Sigmoid colon (tissue), 7 donors: ENCODE measurements around the gene FKBP10. TPM values are rescaled to one million over a fixed set of nuclear protein-coding genes. Genes with fewer than 3 reads are reported as not detected.

Experiments used
- DNase-seq: peaks from one replicate; pipeline ENCODE4 v3.0.0-alpha.2; 2019
- H3K27ac ChIP-seq, 4 donors: fragments of 200-600 bp; sonication (generic); one replicate each; pipeline ENCODE4 v1.5.1; 2016 to 2019; ENCODE audit warnings: mild to moderate bottlenecking in 1 of 4
- H3K27me3 ChIP-seq, 3 donors: fragments of 200-600 bp; sonication (generic); one replicate each; pipeline ENCODE4 v1.5.1; 2019; ENCODE audit warnings: mild to moderate bottlenecking in 1 of 3
- H3K36me3 ChIP-seq, 4 donors: fragments of 200-600 bp; sonication (generic); one replicate each; pipeline ENCODE4 v1.5.1; 2016 to 2019
- H3K4me1 ChIP-seq, 4 donors: fragments of 200-600 bp; sonication (generic); one replicate each; pipeline ENCODE4 v1.5.1; 2017 to 2019
- H3K4me3 ChIP-seq, 4 donors: fragments of 200-600 bp; sonication (generic); one replicate each; pipeline ENCODE4 v1.5.1; 2017 to 2019; ENCODE audit warnings: mild to moderate bottlenecking in 2 of 4, moderate library complexity in 1 of 4
- H3K9me3 ChIP-seq, 4 donors: fragments of 200-600 bp in 3 of 4; sonication (generic) in 3 of 4; one replicate each; pipeline versions ENCODE4 v1.5.1 to v1.6.1; 2013 to 2019
- CTCF ChIP-seq, 4 experiments: fragments of 450-650 bp in 3 of 4; fragments of 200-600 bp in 1 of 4; IDR thresholded peaks; one replicate each; pipeline ENCODE4 v1.5.1; 2016 to 2019; ENCODE audit warnings: antibody characterized with exemption in 4 of 4, mild to moderate bottlenecking in 3 of 4, moderate library complexity in 2 of 4
- EP300 ChIP-seq, 4 donors: sonication (generic); formaldehyde crosslinking; IDR thresholded peaks; one replicate each; pipeline ENCODE4 v1.6.1; 2017; ENCODE audit warnings: antibody characterized with exemption in 4 of 4
- POLR2A ChIP-seq, 2 donors: fragments of 450-650 bp; IDR thresholded peaks; one replicate each; pipeline ENCODE4 v1.6.1; 2016; ENCODE audit warnings: antibody characterized with exemption in 2 of 2, mild to moderate bottlenecking in 2 of 2, moderate library complexity in 2 of 2
- POLR2AphosphoS5 ChIP-seq, 4 donors: sonication (generic); formaldehyde crosslinking; IDR thresholded peaks; one replicate each; pipeline ENCODE4 v1.6.1; 2017; ENCODE audit warnings: antibody characterized with exemption in 4 of 4
- WGBS, 2 donors: extraction: QIAGEN DNeasy Blood & Tissue Kit; methylation state at CpG; one replicate each; pipeline ENCODE4 v1.1.7; 2013; 5-methylcytosine and 5-hydroxymethylcytosine counted together
- intact Hi-C: fragments of 100-400 bp; cut with DNase I; formaldehyde crosslinking; loops from one replicate; pipeline ENCODE4 v1.15.1; 2023
- polyA plus RNA-seq, 3 donors: library from polyadenylated mRNA; stranded (reverse); fragments of 200-250 nt; gene quantifications; one replicate each; pipeline ENCODE4 v1.2.3, GENCODE V29; 2013
- total RNA-seq, 4 donors: library from RNA; depleted of rRNA; stranded (reverse); fragments of >200 nt; gene quantifications; one replicate each; pipeline ENCODE4 v1.1.0, GENCODE V29; 2016
- donor health status: healthy with polysubstance abuse.
- donor health status: Bipolar disorder and iron deficiency.
- donor health status: healthy.

FKBP10 gene
- total and polyA plus RNA-seq, 7 donors = 5.5 to 71.2 (median 34.2) TPM

DNA sequence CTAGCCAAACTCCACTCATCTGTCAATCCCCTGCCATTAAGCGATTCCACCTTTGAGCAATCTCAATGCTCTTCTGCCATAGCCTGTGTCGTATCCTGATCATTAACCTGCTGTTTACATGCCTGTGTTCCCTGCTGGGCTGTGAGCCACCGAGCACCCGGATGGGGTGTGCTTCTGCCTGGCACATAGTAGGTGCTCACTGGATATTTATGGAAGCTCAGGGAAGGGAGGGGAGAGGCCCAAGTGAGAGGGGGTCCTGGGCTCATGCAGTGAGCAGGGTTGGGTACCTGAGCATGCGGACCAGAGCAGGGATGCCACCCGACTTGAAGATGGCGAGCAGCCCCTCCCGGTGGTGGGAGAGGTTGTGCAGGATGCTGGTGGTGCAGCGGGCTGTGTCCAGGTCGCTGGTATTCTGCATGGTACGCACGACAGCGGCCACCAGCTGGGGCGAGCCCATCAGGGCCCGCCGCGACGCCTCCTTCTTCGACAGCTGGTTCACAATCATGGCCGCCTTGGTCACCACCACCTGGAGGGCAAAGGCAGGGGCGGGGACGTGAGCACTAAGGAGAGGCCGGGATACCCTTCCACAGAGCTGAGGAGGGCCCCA is 44.0 kb upstream of the FKBP10 start:
- WGBS, 2 donors = 89 to 94% methylated on average over 23 of the region's 23 CpGs
- no peak for TF ChIP-seq POLR2A (IDR thresholded peaks at IDR 0.05)
- TF ChIP-seq POLR2AphosphoS5 (IDR thresholded peaks at IDR 0.05) = no peak
- no peak for TF ChIP-seq CTCF (IDR thresholded peaks at IDR 0.05)
- no peak for TF ChIP-seq EP300 (IDR thresholded peaks at IDR 0.05)
- H3K4me1 ChIP-seq = peaks cover 0 to 14% (median 13%) of the 10 kb centered on the region in 4 donors
- peaks cover 0 to 56% (median 7%) of the 10 kb centered on the region in 4 donors for H3K36me3 ChIP-seq
- intact Hi-C loops = no loop called here
- DNase-seq = no peak
- no peak overlapping the region for H3K4me3 ChIP-seq
- H3K27me3 ChIP-seq = no peaks in the 10 kb centered on the region
- no peaks in the 10 kb centered on the region for H3K9me3 ChIP-seq
- H3K27ac ChIP-seq = no peak overlapping the region

GRCh38 chr17:41769346-41769862 is 43.4 kb upstream of the FKBP10 start:
- 85 to 93% methylated on average over 16 of the region's 16 CpGs for WGBS, 2 donors
- Histone ChIP-seq H3K4me1 (peaks cover 0 to 20% (median 18%) of the 10 kb centered on the region in 4 donors), H3K4me3 (no peak overlapping the region), H3K9me3 (no peaks in the 10 kb centered on the region), H3K36me3 (peaks cover 0 to 53% (median 6%) of the 10 kb centered on the region in 4 donors), H3K27me3 (no peaks in the 10 kb centered on the region), H3K27ac (no peak overlapping the region)
- TF ChIP-seq CTCF (IDR thresholded peaks at IDR 0.05) (no peak), POLR2AphosphoS5 (IDR thresholded peaks at IDR 0.05) (no peak), EP300 (IDR thresholded peaks at IDR 0.05) (no peak), POLR2A (IDR thresholded peaks at IDR 0.05) (no peak)
- intact Hi-C loops = no loop called here
- no peak for DNase-seq

DNA sequence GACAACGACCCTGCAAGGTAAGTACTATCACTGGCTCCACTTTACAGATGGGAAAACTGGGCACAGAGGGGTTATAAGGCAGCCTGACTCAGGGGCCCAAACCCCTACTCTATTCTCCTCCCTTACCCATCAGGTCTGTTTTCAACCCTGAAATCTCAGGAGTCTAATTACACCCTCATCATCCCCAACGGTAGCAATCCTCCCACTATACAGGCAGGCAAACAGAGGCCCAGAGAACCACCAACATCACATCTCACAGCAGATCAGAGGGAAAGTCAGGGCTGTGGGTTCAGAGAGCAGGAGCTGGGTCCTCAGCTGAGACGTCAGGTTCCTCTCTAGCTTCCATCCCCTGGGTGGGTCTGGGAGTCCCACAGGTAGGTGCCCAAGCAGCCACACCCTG is 42.8 kb upstream of the FKBP10 start:
- WGBS, 2 donors = 55 to 79% methylated on average over 3 of the region's 3 CpGs
- Histone ChIP-seq H3K36me3 (peaks cover 0 to 48% (median 3%) of the 10 kb centered on the region in 4 donors), H3K9me3 (no peaks in the 10 kb centered on the region), H3K4me1 (peaks cover 0 to 24% (median 18%) of the 10 kb centered on the region in 4 donors), H3K4me3 (no peak overlapping the region), H3K27me3 (no peaks in the 10 kb centered on the region), H3K27ac (no peak overlapping the region)
- intact Hi-C loops = no loop called here
- TF ChIP-seq POLR2A (IDR thresholded peaks at IDR 0.05) (no peak), POLR2AphosphoS5 (IDR thresholded peaks at IDR 0.05) (no peak), EP300 (IDR thresholded peaks at IDR 0.05) (no peak), CTCF (IDR thresholded peaks at IDR 0.05) (no peak)
- no peak for DNase-seq

- Histone ChIP-seq H3K4me1 (peaks cover 0 to 40% (median 32%) of the 10 kb centered on the region in 4 donors), H3K4me3 (no peak overlapping the region), H3K27ac (peak overlapping the region in 1 of 4 donors; percentile 65), H3K27me3 (no peaks in the 10 kb centered on the region), H3K9me3 (no peaks in the 10 kb centered on the region), H3K36me3 (peaks cover 0 to 36% (median 3%) of the 10 kb centered on the region in 4 donors)
- DNase-seq = no peak
- 59 to 75% methylated on average over 17 of the region's 17 CpGs for whole genome bisulfite sequencing, 2 donors
- intact Hi-C loops = no loop called here
- TF ChIP-seq POLR2A (IDR thresholded peaks at IDR 0.05) (no peak), EP300 (IDR thresholded peaks at IDR 0.05) (no peak), CTCF (IDR thresholded peaks at IDR 0.05) (no peak), POLR2AphosphoS5 (IDR thresholded peaks at IDR 0.05) (no peak)
Measured at GRCh38 chr17:41771389-41772206, 41.2 kb upstream of the FKBP10 start.
